Prostate gland (tissue), 2 donors: ENCODE results near the gene GRIN2A.

ENCODE experiments used
- CTCF ChIP-seq, 4 experiments: fragments of 200-600 bp in 2 of 4; fragments of 450-650 bp in 2 of 4; sonication (generic) in 2 of 4; IDR thresholded peaks; 1 replicate in 3 of 4; 2 replicates in 1 of 4; pipeline ENCODE4 v1.5.1; 2016 to 2019; ENCODE audit warnings: antibody characterized with exemption in 4 of 4, mild to moderate bottlenecking in 2 of 4, moderate library complexity in 2 of 4
- POLR2A ChIP-seq: fragments of 450-650 bp; IDR thresholded peaks from one replicate; pipeline ENCODE4 v1.6.1; 2016; ENCODE audit warnings: antibody characterized with exemption, mild to moderate bottlenecking

DNA sequence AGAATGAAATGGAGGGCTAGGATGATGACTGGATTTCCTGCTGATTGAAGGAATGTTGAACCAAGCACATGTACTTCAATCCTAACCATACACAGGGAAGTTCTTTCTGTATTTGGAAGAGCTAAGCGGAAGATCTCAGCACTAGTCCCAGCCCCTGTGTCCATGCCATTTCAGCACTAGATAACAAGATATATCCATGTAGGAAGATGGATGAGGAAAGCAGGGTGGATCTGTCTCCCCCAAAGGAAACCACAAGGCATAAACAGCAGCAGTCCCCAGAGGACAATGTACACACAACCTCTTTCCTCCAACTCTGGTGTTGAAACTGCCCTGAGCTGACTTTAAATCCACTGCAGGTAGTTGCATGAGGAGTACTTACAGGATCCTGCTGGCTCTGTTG is 75.1 kb downstream of the GRIN2A start:
- TF ChIP-seq CTCF (IDR thresholded peaks at IDR 0.05) (no peak), POLR2A (no peak)
